ENCODE measurements around the gene GABPB1.

The GABPB1 gene

DNA sequence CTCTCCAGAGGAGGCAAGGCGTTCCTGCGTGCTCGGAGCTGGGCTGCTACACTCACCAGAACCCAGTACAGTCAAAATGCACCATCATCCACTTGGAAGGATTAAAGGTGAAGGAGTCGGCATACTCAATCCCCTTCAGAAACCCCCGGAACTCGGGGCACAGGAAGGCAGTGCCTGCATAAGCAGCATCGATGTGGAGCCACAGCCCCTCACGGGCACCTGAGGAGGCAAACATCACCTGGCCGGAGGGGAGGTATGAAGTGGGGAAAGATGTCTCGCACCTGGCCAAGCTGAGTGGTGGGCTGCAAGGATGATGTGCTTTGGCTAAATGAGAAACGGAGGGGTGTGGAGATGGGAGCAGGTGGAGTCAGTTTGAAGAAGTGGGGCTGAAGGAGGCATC lies 102.4 kb downstream of the GABPB1 start:
- TF ChIP-seq, protein P1, sequence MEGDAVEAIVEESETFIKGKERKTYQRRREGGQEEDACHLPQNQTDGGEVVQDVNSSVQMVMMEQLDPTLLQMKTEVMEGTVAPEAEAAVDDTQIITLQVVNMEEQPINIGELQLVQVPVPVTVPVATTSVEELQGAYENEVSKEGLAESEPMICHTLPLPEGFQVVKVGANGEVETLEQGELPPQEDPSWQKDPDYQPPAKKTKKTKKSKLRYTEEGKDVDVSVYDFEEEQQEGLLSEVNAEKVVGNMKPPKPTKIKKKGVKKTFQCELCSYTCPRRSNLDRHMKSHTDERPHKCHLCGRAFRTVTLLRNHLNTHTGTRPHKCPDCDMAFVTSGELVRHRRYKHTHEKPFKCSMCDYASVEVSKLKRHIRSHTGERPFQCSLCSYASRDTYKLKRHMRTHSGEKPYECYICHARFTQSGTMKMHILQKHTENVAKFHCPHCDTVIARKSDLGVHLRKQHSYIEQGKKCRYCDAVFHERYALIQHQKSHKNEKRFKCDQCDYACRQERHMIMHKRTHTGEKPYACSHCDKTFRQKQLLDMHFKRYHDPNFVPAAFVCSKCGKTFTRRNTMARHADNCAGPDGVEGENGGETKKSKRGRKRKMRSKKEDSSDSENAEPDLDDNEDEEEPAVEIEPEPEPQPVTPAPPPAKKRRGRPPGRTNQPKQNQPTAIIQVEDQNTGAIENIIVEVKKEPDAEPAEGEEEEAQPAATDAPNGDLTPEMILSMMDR (IDR thresholded peaks at IDR 0.05): no peak
- H3K4me3 ChIP-seq: no peak overlapping the region
- no peak for DNase-seq (ENCODE audit: low spot score)
- H3K27ac ChIP-seq: no peak overlapping the region

DNA sequence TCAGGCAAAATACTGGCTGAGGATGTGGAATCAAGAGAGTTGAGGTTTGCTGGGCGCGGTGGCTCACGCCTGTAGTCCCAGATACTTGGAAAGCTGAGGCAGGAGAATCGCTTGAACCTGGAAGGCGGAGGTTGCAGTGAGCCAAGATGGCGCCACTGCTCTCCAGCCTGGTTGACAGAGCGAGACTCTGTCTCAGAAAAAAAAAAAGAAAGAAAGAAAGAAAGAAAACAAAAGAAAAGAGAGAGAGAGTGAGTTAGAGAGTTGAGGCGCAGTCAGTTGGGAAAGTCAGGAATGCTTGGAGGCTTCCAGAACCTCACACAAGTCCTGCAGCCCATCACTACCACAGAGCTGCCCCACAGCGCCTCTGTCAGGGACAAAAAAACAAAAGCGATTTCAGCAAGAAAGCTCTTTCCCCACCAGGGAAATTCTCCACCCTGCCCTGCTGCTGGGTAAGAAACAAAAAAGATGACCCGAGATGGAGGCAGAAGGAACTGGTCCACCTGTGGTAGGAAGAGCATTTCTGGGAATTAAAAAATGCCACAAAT lies 103.3 kb downstream of the GABPB1 start:
- H3K27ac ChIP-seq: no peak overlapping the region
- TF ChIP-seq, protein P1 (IDR thresholded peaks at IDR 0.05): no peak
- no peak overlapping the region for H3K4me3 ChIP-seq
- DNase-seq (ENCODE audit: low spot score): no peak

DNA sequence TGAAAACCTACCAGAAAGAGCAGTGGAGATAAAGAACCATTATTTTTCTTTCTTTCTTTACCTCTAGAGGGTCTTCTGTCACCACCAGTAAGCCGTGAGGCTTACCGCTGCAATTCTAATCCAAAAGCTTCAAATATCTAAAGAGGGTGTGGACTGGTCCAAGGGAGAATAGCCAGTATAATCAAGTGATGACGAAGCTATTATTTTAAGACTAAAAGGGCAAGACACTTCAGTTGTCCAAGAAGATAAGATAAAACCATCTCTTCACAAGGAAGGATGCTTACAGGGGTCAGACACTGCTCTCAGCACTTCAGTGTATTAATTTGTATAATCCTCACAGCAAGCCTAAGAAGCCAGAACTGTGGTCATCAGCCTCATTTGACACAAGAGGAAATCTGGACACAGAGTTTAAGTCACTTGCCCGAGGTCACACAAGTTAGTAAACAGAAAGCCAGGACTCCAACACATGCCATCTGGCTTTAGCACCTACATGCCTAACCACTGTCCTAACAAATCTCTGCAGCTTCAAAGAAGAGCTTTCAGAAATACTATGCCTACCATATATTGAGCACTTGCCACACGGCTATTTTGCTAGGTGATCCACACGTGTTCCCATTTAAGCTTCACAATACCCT lies 104.1 kb downstream of the GABPB1 start:
- TF ChIP-seq, protein P1 (IDR thresholded peaks at IDR 0.05): no peak
- no peak overlapping the region for H3K4me3 ChIP-seq
- no peak for DNase-seq (ENCODE audit: low spot score)
- no peak overlapping the region for H3K27ac ChIP-seq

DNA sequence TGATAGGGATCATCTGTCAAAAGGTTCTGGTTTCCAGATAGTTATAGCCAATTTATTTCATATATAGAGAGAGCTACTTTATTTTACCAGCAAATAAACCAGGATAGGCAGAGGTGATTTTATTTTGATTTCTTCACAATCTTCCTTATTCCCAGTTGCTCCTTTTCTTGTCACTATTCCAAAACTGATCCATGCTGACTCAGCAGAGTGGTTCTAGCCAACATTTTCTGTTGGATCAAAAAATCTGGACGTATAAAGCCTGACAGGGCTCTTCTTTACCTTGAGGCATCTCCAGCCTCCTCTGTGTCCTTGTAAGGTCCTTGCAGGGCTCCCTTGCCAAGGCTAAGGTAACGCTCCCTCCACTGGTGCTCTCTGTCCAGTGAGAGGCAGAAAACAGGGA lies 105.3 kb downstream of the GABPB1 start:
- no peak overlapping the region for H3K27ac ChIP-seq
- no peak for DNase-seq (ENCODE audit: low spot score)
- TF ChIP-seq, protein P1 (IDR thresholded peaks at IDR 0.05): no peak
- no peak overlapping the region for H3K4me3 ChIP-seq

DNA sequence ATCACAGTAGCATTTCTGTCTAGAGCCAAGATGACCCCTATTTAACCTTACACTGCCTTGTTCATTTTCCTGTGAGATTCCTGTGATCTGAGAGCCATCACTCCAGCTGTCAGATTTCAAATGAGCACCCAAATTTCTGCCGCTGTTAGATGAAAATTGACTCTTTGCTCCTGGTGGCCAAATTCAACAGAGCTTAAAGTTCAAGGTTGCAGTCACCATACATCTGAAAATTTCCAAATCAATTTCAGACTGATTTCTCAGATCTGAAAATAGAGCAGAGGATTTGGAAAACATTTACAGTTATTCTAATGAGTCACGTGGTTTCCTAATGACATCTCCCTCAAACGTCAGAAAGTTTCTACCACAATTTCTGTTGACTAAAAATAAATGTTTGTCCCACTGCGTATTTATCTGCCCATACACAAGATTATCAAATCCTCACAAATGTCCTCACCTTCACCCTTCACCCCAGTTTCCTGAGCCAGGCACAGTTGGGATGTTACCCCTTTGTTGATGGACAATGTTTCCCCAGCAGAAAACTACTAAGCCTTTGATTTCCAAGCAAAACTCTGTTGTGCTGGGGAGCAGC lies 105.9 kb downstream of the GABPB1 start:
- DNase-seq (ENCODE audit: low spot score): no peak
- TF ChIP-seq, protein P1 (IDR thresholded peaks at IDR 0.05): no peak
- Histone ChIP-seq H3K4me3 (no peak overlapping the region), H3K27ac (no peak overlapping the region)

DNA sequence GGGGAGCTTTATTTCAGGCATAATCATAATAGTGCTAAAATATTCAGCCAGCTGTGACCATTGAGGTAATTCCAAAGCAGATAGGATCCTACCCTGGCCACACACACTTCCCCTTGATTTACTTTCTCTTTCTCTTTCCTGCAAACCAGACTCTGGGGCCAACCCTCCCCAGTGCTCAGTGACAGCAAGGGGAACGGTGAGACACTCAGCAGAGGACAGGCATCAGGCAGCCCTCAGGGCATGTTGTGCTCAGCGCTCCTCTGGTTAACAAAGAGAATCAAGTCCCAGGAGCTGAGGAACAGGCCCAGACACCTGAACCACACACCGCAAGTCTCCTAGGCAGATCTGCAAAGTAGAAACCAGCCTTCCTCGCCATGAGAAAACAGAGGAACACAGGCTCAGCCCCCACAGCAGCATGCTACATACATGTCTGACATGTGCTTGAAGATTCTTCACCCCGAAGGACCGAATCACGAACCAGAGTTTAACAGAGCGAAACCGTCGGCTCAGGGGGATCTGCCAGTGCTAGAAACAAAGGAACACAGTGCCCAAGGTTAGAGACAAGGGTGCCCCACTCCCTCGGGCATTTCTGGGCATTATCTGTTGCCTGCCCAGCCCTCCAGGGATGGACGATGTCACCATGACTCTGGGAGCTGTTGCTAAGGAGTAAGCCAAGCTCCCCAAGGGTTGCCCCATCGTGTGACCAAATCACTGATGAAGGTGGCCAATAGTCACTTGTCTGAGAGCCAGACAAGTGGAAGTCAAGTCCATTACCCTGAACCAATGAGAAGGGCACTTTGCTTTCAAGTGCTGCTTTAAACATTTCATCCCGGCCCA lies 107.0 kb downstream of the GABPB1 start:
- TF ChIP-seq, protein P1 (IDR thresholded peaks at IDR 0.05): no peak
- no peak overlapping the region for H3K27ac ChIP-seq
- H3K4me3 ChIP-seq: no peak overlapping the region
- no peak for DNase-seq (ENCODE audit: low spot score)
